GM19240 (cell line): Measurements from ENCODE around the gene RRP9.
"Not testable (repeated sequence)": the region's sequence is repeated elsewhere in the genome, so short reads cannot be mapped to it uniquely, and the experiment has no call there.

Experiments used
- DNase-seq: peaks from one replicate; pipeline ENCODE4 v3.0.0; 2011; ENCODE audit warnings: low spot score; ENCODE audit not compliant: insufficient read length

Gene RRP9

DNA sequence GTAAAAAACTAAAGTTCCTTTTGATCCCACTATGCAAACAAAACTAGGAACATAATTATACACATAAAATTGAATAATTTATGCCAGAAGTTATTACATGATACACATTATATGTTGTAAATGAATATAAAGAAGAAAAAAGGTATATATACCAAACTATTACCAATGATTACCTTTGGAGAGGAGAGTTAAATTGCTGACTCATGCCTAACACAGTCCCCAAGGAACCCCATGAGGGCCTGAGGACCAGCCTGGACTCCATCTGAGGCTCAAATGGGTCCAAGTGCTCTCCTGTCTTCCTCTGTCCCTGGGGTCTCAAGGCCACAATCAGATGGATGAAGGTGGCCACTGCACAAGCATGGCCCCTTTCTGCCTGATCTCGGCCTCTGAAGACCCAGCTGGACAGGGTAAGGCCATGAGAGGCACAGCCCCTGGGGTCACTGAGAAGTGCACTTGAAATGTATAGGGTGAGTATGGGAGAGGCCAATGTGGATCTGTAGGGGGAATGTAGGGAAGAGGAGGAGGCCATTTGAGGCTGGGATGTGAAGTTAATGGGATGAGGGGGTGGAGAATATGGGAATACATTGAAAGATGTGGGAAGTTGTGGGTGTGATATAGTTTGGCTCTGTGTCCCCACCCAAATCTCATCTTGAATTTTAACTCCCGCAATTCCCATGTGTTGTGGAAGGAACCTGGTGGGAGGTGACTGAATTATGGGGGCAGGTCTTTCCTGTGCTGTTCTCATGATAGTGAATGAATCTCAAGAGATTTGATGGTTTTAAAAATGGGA, 37.5 kb downstream of the RRP9 start:
- no peak for DNase-seq

DNA sequence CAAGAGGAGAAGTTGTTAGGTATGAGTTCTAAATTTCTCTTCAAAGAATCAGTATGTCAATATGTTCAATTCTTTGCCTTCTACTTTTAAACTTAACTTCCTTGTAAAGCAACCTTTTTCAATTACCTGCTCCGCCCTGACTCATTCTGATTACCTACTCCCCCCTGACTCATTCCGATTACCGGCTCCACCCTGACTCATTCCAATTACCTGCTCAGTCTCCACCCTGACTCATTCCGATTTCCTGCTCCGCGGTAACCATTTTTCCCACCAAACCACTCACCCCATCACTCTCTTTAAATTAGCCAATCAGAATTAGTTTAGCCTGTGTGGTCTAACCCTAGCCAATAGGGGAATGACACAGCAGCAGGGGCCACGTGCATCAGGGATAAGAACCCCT, 39.3 kb downstream of the RRP9 start:
- not testable (repeated sequence) for DNase-seq

DNA sequence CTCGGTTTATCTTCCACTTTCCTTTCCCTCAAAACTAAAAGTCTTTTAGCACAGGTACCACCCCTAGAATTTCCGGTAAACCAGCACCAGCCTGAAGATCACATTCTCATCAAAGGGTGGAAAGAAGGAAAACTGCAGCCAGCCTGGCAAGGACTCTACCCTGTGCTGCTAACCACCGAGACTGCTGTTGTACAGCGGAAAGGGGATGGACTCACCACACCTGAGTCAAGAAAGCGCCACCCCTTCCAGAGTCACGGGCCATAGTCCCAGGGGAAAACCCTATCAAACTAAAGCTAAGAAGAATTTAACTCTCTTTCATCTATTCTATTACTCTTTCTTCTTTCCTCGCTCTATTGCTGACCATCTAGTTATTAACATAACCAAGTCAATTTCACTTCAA, 41.7 kb downstream of the RRP9 start:
- not testable (repeated sequence) for DNase-seq

- DNase-seq = no peak
These were observed 44.3 kb downstream of the RRP9 start for GRCh38 chr3:51897391-51897790.

DNA sequence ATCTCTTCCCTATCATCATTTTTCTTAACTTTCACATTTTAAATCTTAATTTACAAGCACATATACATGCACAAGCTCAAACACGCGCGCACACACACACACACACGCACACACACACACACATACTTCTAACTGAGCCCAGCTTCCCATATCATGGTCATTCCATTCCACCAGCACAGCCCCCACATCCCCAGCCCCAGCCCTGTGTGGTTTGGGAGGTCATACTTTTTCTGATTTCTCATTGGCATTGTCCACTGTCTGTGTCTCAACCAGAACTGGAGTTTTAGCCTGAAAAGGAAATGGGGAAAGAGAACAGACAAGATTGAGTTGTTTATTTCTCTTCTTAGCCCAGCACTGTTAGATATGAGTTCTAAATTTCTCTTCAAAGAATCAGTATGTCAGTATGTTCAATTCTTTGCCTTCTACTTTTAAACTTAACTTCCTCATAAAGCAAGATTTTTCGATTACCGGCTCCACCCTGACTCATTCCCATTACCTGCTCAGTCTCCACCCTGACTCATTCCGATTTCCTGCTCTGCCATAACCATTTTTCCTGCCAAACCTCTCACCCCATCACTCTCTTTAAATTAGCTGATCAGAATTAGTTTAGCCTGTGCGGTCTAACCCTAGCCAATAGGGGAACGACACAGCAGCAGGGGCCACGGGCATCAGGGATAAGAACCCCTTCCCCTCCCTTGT, 44.9 kb downstream of the RRP9 start:
- DNase-seq = no peak

DNA sequence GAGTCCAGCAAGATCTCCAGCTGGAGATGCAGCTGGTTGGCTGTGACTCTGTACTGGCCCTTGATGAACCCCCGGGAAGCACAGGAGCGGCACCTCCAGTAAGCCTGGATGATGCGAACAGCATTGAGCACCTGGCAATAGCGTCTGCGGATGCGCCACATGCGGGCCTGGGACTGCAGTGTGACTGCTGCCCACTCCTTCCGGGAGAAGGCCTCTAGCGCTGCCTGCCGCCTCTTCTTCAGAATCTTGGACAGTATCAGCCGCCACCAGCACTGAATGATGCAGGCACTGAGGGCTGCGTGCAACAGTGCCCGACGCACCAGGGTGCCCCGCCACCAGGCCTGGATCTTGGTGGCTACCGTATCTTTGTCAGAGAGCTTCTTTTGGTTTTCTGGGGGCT, 46.8 kb downstream of the RRP9 start:
- DNase-seq = no peak

DNA sequence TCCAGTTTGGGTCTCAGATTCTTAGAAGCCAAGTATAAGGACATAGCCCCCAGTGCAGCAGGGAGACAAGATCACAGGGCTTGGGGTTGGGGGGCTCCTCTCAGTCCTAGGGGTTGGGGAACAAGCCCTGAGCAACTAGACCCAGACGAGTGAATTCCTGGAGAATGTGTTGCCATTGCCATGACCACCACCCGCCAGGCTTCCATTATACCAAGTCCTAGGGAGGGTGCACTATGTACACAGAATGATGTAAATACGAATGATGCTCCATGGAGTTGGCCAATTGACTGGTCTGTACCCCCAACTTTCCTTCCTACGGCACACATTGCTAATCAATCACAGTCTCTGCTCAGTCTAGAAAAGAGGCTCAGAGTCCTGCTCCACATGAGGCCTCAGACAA, 47.3 kb downstream of the RRP9 start:
- DNase-seq = no peak

GRCh38 chr3:51891242-51892039, 50.3 kb downstream of the RRP9 start:
- no peak for DNase-seq

- DNase-seq = no peak
These were observed 53.1 kb downstream of the RRP9 start for GRCh38 chr3:51888463-51889105.

- DNase-seq = no peak
These were observed 54.1 kb downstream of the RRP9 start for GRCh38 chr3:51887620-51888019.

DNA sequence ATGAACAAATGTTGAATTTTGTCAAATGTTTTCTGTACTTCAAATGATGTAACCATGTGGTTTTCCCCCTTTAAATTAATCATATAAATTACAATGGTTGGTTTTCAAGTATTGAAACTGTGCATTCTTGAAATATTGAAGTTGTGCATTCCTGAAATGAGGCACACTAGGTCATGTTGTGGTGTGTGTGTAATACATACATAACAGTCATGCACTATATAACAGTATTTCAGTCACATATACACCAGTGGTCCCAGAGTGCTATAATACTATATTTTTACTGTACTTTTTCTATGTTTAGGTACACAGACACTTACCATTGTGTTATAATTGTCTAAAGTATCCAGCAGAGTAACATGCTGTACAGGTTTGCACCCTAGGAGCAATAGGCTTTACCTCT, 55.3 kb downstream of the RRP9 start:
- DNase-seq = no peak
